ENCODE data around the gene CCDC141.

- TF ChIP-seq, protein P1, sequence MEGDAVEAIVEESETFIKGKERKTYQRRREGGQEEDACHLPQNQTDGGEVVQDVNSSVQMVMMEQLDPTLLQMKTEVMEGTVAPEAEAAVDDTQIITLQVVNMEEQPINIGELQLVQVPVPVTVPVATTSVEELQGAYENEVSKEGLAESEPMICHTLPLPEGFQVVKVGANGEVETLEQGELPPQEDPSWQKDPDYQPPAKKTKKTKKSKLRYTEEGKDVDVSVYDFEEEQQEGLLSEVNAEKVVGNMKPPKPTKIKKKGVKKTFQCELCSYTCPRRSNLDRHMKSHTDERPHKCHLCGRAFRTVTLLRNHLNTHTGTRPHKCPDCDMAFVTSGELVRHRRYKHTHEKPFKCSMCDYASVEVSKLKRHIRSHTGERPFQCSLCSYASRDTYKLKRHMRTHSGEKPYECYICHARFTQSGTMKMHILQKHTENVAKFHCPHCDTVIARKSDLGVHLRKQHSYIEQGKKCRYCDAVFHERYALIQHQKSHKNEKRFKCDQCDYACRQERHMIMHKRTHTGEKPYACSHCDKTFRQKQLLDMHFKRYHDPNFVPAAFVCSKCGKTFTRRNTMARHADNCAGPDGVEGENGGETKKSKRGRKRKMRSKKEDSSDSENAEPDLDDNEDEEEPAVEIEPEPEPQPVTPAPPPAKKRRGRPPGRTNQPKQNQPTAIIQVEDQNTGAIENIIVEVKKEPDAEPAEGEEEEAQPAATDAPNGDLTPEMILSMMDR (IDR thresholded peaks at IDR 0.05; ENCODE audit: extremely low read depth in 1 of 2, insufficient read depth in 1 of 2, low read depth in 1 of 2, low read length in 2 of 2): no peak
- no peak for TF ChIP-seq MAX (IDR thresholded peaks at IDR 0.05; ENCODE audit: insufficient read depth, insufficient read length)
Observed at GRCh38 chr2:178912416-178913048, 137.4 kb downstream of the CCDC141 start.

Measured in endothelial cell of umbilical vein (primary cell).